Right atrium auricular region (tissue), 2 donors: ENCODE measurements around the gene TMEM94. TPM values are rescaled to one million over a fixed set of nuclear protein-coding genes. Genes with fewer than 3 reads are reported as not detected.
A peak's percentile ranks its signal among the peaks of the same experiment; 100 is the strongest.

Experiments used
- DNase-seq: peaks from one replicate; pipeline ENCODE4 v3.0.0-alpha.2; 2019; ENCODE audit warnings: low spot score
- H3K27ac ChIP-seq, 2 donors: fragments of 200-600 bp; sonication (generic); 1 replicate in 1 of 2; 2 replicates in 1 of 2; pipeline ENCODE4 v1.5.1; 2016 to 2019
- H3K27me3 ChIP-seq, 2 donors: fragments of 200-600 bp; sonication (generic); one replicate each; pipeline versions ENCODE4 v1.5.1 to v1.6.0; 2017 to 2019
- H3K36me3 ChIP-seq: fragments of 200-600 bp; sonication (generic); one replicate; pipeline ENCODE4 v1.5.1; 2016
- H3K4me1 ChIP-seq, 2 donors: fragments of 200-600 bp; sonication (generic); one replicate each; pipeline versions ENCODE4 v1.5.1 to v1.6.0; 2017 to 2019
- H3K4me3 ChIP-seq, 2 donors: fragments of 200-600 bp; sonication (generic); 1 replicate in 1 of 2; 2 replicates in 1 of 2; pipeline ENCODE4 v1.5.1; 2017 to 2019; ENCODE audit warnings: mild to moderate bottlenecking in 1 of 2, moderate library complexity in 1 of 2
- H3K9me3 ChIP-seq, 2 donors: fragments of 200-600 bp; sonication (generic); one replicate each; pipeline ENCODE4 v1.5.1; 2019
- CTCF ChIP-seq, 2 donors: fragments of 200-600 bp; sonication (generic); IDR thresholded peaks; one replicate each; pipeline ENCODE4 v1.5.1; 2019; ENCODE audit warnings: antibody characterized with exemption in 2 of 2
- total RNA-seq, 2 donors: library from RNA; depleted of rRNA; stranded (reverse); fragments of >200 nt; gene quantifications; one replicate each; pipeline ENCODE4 v1.1.0, GENCODE V29; 2016

Gene TMEM94
- total RNA-seq, 2 donors from 2014 or later: 56.3 to 61.6 TPM

- no peaks in the 10 kb centered on the region for H3K27me3 ChIP-seq
- peaks cover 47% of the 10 kb centered on the region for H3K36me3 ChIP-seq
- peaks cover 0 to 69% of the 10 kb centered on the region in 2 donors for H3K4me1 ChIP-seq
- peak overlapping the region; percentile 18 to 22 for H3K4me3 ChIP-seq
- peak; percentile 69 for DNase-seq
- peak overlapping the region; percentile 93 to 97 for H3K27ac ChIP-seq
- H3K9me3 ChIP-seq: no peaks in the 10 kb centered on the region
- no peak for TF ChIP-seq CTCF (IDR thresholded peaks at IDR 0.05)
These were observed 53.3 kb downstream of the TMEM94 start for GRCh38 chr17:75509528-75510258.

- peaks cover 0 to 69% of the 10 kb centered on the region in 2 donors for H3K4me1 ChIP-seq
These were observed 54.8 kb downstream of the TMEM94 start for GRCh38 chr17:75511270-75511609.

GRCh38 chr17:75511610-75512575, 55.5 kb downstream of the TMEM94 start:
- Histone ChIP-seq H3K27me3 (no peaks in the 10 kb centered on the region), H3K27ac (peak overlapping the region; percentile 93 to 97), H3K4me3 (peak overlapping the region; percentile 95 to 99), H3K36me3 (peaks cover 25% of the 10 kb centered on the region), H3K9me3 (no peaks in the 10 kb centered on the region), H3K4me1 (peaks cover 0 to 71% of the 10 kb centered on the region in 2 donors)
- no peak for TF ChIP-seq CTCF (IDR thresholded peaks at IDR 0.05)
- DNase-seq: no peak

More at GRCh38 chr17:75511270-75511609, 54.8 kb downstream of the TMEM94 start:
- Histone ChIP-seq H3K27me3 (no peaks in the 10 kb centered on the region), H3K27ac (peak overlapping the region; percentile 93 to 97), H3K9me3 (no peaks in the 10 kb centered on the region), H3K36me3 (peaks cover 32% of the 10 kb centered on the region), H3K4me3 (peak overlapping the region in 1 of 2 donors; percentile 99)
- no peak for DNase-seq
- no peak for TF ChIP-seq CTCF (IDR thresholded peaks at IDR 0.05)

- Histone ChIP-seq H3K27me3 (no peaks in the 10 kb centered on the region), H3K27ac (peak overlapping the region; percentile 93 to 97), H3K4me3 (peak overlapping the region; percentile 95 to 99), H3K9me3 (no peaks in the 10 kb centered on the region), H3K4me1 (peaks cover 0 to 77% of the 10 kb centered on the region in 2 donors), H3K36me3 (peaks cover 17% of the 10 kb centered on the region)
- TF ChIP-seq CTCF (IDR thresholded peaks at IDR 0.05): no peak
- no peak for DNase-seq
These were observed 56.6 kb downstream of the TMEM94 start for GRCh38 chr17:75512926-75513640.

- TF ChIP-seq CTCF (IDR thresholded peaks at IDR 0.05): no peak
- H3K36me3 ChIP-seq: peaks cover 17% of the 10 kb centered on the region
- no peaks in the 10 kb centered on the region for H3K27me3 ChIP-seq
- DNase-seq: no peak
- peaks cover 0 to 72% of the 10 kb centered on the region in 2 donors for H3K4me1 ChIP-seq
- no peaks in the 10 kb centered on the region for H3K9me3 ChIP-seq
- peak overlapping the region; percentile 93 to 97 for H3K27ac ChIP-seq
- peak overlapping the region; percentile 95 to 99 for H3K4me3 ChIP-seq
These were observed 57.2 kb downstream of the TMEM94 start for GRCh38 chr17:75513641-75514000.
